HG02981 (cell line): ENCODE data around the gene LDLRAD4.

Source experiments
- ATAC-seq: cut with Tn5 transposase; IDR thresholded peaks from one replicate; pipeline ENCODE4 v1.9.1; 2021; ENCODE audit warnings: mild to moderate bottlenecking, moderate library complexity; ENCODE audit not compliant: unreplicated experiment

The LDLRAD4 gene

GRCh38 chr18:13302457-13303225, 84.1 kb downstream of the LDLRAD4 start:
- no peak for ATAC-seq

GRCh38 chr18:13303756-13304364, 85.3 kb downstream of the LDLRAD4 start:
- no peak for ATAC-seq

GRCh38 chr18:13305301-13305700, 86.7 kb downstream of the LDLRAD4 start:
- ATAC-seq = no peak

GRCh38 chr18:13306583-13306982, 88.0 kb downstream of the LDLRAD4 start:
- no peak for ATAC-seq

DNA sequence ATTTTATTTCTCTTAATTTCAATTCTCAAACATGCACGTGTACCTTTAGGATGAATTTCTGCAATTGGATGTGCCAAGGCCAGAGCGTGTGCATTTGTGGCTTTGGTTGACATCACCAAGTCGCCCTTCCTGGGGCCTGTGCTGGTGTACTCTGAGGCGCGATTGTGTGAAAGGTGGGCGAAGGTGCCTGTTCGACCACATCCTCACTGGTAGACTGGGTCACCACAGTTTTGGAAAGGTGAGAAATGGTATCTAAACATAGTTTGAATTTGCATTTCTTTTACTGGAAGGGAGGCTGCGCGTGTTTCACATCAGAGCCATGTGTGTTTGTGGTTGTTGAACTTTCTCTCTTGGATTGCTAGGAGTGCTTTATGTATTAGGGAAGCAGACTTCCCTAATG, 89.8 kb downstream of the LDLRAD4 start:
- ATAC-seq = no peak

DNA sequence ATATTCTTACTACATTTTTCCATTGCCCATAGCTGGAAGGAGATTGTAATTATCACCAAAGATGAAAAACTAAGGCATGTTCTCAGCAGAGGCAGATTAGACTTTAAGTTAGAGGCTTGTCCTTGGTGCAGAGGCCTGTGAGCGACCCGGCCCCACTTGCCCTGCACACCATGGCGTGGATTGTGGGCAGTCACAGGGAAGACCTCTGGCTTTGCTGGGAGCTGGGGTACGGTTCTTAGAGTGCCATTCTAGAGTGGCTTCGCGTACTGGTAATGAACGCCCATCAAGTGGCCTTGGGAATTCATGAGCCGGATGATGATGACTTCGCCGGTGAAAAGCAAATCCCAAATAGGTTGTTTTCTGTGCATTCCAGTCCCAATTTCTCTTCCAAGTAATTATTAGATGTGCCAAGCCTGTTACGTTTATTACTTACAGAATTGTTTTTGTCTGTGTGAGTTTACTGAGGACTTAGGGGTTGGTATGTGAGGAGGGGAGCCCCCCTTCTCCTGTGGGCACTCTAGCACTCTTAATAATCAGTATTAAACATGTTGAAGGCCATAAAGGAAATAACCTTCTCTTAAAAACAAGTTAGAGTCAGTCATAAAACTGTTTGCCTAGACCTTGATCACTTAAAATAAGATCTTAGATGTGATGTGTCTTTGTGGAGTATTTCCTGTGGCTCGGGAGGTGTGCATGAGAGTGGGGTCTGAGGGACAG, 90.6 kb downstream of the LDLRAD4 start:
- no peak for ATAC-seq

DNA sequence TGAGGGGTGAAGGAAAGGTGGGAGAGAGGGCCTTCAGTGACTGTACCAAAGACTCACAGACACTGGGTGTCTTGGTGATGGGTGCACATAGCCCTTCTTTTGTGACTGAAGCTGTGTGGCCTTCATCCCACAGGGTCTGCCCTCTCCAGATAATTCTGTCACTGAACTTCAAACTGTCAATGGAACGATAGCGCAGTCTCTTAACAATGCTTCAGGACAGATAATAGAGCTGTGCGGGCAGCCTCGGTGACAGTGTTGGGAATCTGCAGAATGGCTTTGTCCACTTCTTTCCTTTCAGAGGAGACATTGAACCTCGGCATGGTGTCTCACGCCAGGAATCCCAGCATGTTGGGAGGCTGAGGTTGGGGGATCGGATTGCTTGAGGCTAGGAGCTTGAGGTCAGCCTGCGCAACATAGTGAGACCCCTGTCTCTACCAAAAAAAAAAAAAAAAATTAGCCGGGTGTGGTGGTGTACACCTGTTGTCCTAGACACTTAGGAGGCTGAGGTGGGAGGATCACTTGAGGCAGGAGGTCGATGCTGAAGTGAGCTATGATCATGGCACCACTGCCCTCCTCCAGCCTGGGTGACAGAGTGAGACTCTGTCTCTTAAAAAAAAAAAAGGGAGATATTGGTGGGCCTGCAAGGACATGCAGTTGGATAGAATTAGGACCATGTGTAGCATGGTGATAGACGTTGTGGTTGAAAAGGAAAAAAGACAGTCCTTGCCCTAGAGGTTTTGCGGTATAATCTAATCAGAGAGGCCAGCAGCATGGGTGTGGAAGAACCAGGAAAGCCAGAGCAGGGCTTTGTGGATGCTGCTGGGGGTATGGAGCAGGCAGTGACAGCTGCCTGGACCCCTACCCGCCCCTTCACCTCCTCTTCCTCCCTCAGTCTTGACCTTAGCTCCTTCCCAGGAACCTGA, 91.4 kb downstream of the LDLRAD4 start:
- no peak for ATAC-seq

DNA sequence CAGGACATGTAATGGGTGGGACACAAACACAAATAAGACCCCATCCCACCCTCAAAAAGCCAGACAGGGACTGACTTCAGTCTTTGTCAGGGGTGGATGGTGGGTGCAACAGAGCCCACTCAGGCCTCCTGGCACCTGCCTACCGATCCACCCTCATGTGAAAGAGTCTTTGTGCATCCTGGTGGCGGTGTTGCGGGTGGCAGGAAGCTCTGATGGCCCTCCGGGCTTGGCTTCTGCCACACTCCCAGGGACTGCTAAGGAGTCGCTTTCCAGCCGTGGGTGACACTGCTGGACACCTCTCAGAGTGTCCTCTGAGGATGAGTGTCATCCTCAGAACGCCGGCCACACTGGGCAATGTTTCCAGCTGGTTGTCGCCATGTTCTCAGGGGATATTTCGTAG, 92.6 kb downstream of the LDLRAD4 start:
- ATAC-seq = no peak

- ATAC-seq = no peak
Observed at GRCh38 chr18:13312515-13312914, 94.0 kb downstream of the LDLRAD4 start.

DNA sequence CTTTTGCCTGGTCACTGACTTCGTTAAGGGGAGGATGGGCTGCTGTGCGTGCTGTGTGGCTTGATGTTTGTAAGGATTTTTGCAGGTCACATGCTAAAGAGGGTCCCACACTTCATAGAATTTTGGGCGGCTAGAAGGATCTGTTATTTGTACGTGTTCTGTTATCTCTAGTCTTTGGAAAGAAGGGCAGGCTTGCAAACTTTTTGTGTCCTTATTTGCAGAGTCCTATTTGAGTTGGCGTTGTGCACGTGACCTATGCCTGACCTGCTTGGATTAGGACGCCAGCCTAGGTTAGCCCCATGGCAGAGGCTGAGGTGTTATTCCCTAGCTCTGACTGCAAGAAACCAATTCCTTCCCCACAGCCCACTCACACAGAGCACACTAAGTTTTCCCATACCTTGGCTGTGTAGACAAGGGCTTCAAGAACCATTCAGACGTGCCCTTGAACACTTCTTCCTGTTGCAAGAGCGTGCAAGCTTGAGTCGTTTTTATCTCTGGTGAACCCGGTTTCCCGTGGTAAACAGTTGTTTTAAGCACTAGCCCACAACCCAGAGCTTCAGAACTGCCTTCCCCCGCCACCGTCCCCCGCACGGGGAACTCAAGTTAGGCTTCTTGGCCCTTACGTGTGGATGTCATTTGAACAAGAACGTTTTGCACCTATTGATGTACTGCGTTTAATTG, 94.6 kb downstream of the LDLRAD4 start:
- ATAC-seq = no peak

DNA sequence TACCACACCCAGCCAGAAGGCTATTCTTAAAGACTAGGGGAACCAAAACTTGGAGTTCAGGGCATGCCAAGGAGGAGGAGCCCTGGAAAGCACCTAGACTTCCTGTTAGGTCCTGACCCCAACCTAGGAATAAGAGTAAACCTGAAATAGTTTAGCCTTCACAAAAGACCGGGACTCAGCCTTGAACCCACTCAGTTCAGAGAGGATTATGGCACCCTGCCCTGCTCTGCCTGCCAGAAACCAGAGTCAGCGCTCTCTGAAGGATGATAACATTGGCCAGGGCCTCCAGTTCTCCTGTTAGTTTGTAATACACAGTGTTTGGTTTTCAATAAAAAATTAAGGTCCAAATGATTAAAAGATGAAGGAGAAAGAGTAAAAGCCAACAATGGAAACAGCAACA, 96.4 kb downstream of the LDLRAD4 start:
- no peak for ATAC-seq

DNA sequence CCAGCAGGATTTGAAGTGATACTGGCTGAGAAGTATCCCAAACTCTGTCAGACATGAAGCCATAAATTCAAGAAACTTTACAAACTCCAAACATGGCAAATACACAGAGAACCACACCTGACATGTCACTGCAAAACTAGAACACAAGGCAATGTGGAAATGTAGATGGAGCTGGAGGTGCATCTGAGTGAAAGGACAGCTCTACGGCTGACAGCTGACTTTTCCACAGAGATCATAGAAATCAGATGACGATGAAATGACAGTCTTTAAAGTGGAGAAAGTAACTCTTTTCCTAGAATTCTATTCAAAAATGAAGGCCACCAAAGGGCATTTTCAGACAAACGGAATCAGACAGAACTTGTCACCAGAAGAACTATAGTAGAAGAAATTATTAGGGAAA, 97.5 kb downstream of the LDLRAD4 start:
- no peak for ATAC-seq

DNA sequence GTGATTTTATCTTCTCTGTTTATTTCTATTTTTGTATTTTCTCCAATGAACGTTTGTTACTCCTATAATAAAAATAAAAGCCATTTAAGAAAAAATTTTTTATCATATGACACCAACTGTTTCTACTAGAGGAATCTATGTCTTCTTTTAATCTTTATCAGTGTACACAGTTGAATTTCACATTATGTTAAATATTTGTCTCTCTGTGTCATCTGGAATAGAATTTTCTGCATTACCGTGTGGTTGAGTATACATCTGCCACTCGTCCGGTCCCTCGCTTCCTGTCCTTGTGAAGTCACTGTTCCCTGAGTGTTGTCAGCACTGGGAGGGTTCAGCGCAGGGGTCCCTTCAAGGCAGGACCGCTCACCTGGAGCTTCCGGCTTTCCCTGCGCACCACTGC, 99.2 kb downstream of the LDLRAD4 start:
- ATAC-seq = no peak

GRCh38 chr18:13318731-13319501, 100.4 kb downstream of the LDLRAD4 start:
- no peak for ATAC-seq

- no peak for ATAC-seq
Observed at GRCh38 chr18:13319629-13320028, 101.1 kb downstream of the LDLRAD4 start.

- no peak for ATAC-seq
Observed at GRCh38 chr18:13320096-13320495, 101.5 kb downstream of the LDLRAD4 start.

DNA sequence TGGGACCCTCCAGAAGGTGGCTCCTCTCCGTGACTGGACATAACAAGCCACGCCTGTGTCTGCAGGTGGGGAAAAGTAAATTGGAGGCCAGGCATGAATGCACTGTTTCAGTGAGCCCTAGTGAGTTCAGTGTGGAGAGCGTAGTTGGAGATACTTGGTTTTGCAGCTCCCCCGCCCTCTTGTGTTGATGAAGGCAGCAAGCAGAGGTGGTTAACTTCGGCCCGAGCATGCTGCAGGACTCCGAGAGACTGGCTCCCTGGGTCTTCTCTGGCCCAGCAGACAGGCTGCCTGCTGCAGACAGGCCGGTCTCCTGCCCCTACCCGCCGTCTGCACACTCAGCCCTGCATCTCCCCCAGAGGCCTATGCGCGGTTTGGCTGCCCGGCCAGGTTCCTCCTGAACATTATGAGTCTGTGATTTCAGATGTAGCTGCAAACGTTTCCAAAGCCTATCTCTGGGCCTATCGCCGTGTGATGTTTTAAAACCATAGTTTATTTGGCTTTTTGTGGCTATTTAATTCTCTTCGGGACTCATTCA, 102.4 kb downstream of the LDLRAD4 start:
- no peak for ATAC-seq

GRCh38 chr18:13321923-13322322, 103.4 kb downstream of the LDLRAD4 start:
- no peak for ATAC-seq

GRCh38 chr18:13323186-13323585, 104.6 kb downstream of the LDLRAD4 start:
- ATAC-seq = no peak
